Tibial nerve (tissue), 4 donors: Measurements from ENCODE around the gene BRIP1.

ENCODE experiments used
- CTCF ChIP-seq, 5 experiments: fragments of 200-600 bp in 3 of 5; fragments of 450-650 bp in 2 of 5; sonication (generic) in 3 of 5; IDR thresholded peaks; one replicate each; pipeline ENCODE4 v1.5.1; 2016 to 2019; ENCODE audit warnings: antibody characterized with exemption in 5 of 5, mild to moderate bottlenecking in 3 of 5, moderate library complexity in 2 of 5
- EP300 ChIP-seq, 2 donors: sonication (generic); formaldehyde crosslinking; IDR thresholded peaks; one replicate each; pipeline ENCODE4 v1.6.1; 2017; ENCODE audit warnings: antibody characterized with exemption in 2 of 2, mild to moderate bottlenecking in 1 of 2
- POLR2A ChIP-seq, 2 donors: fragments of 450-650 bp; IDR thresholded peaks; one replicate each; pipeline ENCODE4 v1.6.1; 2017; ENCODE audit warnings: antibody characterized with exemption in 2 of 2, mild to moderate bottlenecking in 2 of 2, moderate library complexity in 2 of 2

- TF ChIP-seq CTCF (IDR thresholded peaks at IDR 0.05) (no peak), EP300 (IDR thresholded peaks at IDR 0.05) (no peak), POLR2A (IDR thresholded peaks at IDR 0.05) (no peak)
These were observed 106.8 kb downstream of the BRIP1 start for GRCh38 chr17:61756561-61756960.
